AG04450 (cell line): ENCODE measurements around the gene INO80D. TPM values are rescaled to one million over a fixed set of nuclear protein-coding genes. Genes with fewer than 3 reads are reported as not detected.
A peak's percentile ranks its signal among the peaks of the same experiment; 100 is the strongest.

Experiments used
- CTCF ChIA-PET: fragments of 300-600, 350-600 bp; formaldehyde crosslinking; extraction: SDS; loops from one replicate; lab custom pipeline; 2022; ENCODE audit warnings: antibody characterized with exemption, inconsistent platforms; lab: Charles Lee
- POLR2A ChIA-PET: fragments of 350-600 bp; formaldehyde crosslinking; extraction: SDS; loops from one replicate; lab custom pipeline; 2021; ENCODE audit warnings: antibody characterized with exemption, inconsistent platforms; lab: Yijun Ruan, JAX
- DNase-seq: peaks from one replicate; pipeline ENCODE4 v3.0.0-alpha.2; 2011; ENCODE audit warnings: low read depth, low spot score
- H3K27ac ChIP-seq: one replicate; pipeline ENCODE4 v1.5.1; 2012; ENCODE audit warnings: low read depth, low read length, control low read depth
- H3K27me3 ChIP-seq: one replicate; pipeline ENCODE4 v1.6.0; 2012; ENCODE audit warnings: low read length; ENCODE audit not compliant: control insufficient read depth, insufficient read depth
- H3K4me3 ChIP-seq: 2 replicates; pipeline ENCODE4 v1.5.1; 2011; ENCODE audit warnings: mild to moderate bottlenecking, low read depth, low read length, control low read depth
- H3K9me3 ChIP-seq: 2 replicates; pipeline ENCODE4 v1.5.1; 2012; ENCODE audit warnings: low read length; ENCODE audit not compliant: control insufficient read depth, insufficient read depth
- polyA plus RNA-seq: library from polyadenylated mRNA; depleted of rRNA; stranded (reverse); fragments of >200 nt; gene quantifications from 2 replicates; pipeline ENCODE4 v1.2.3, GENCODE V29; 2011
- TF ChIP-seq, protein P1 (sequence below): IDR thresholded peaks from 2 replicates; pipeline ENCODE4 v1.5.1; 2011; ENCODE audit warnings: low read depth, low read length, control low read depth, inconsistent platforms

Gene INO80D
- polyA plus RNA-seq, 1 experiment: 3.4 TPM

DNA sequence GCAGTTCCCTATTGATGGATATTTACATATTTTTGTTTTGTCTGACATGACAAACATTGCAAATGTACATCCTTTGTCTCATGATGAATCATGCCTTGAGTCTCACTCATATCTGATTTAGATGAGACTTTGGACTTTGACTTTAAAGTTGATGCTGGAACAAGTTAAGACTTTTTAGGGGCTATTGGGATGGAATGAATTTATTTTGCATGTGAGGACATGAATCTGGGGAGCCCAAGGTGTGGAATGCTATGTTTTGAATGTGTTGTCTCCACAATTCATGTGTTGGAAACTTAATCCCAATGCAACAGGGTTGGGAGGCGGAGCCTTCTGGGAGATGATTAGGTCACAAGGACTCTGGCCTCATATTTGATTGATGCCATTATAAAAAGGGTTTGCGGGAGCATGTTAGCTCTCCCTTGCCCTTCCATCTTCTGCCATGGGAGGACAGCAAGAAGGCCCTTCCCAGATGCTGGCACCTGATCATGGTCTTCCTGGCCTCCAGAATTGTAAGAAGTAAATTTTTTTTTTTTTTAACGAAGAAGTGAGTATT is 29.1 kb upstream of the INO80D start:
- H3K9me3 ChIP-seq: peaks cover 3% of the 10 kb centered on the region
- H3K4me3 ChIP-seq: no peak overlapping the region
- TF ChIP-seq, protein P1, sequence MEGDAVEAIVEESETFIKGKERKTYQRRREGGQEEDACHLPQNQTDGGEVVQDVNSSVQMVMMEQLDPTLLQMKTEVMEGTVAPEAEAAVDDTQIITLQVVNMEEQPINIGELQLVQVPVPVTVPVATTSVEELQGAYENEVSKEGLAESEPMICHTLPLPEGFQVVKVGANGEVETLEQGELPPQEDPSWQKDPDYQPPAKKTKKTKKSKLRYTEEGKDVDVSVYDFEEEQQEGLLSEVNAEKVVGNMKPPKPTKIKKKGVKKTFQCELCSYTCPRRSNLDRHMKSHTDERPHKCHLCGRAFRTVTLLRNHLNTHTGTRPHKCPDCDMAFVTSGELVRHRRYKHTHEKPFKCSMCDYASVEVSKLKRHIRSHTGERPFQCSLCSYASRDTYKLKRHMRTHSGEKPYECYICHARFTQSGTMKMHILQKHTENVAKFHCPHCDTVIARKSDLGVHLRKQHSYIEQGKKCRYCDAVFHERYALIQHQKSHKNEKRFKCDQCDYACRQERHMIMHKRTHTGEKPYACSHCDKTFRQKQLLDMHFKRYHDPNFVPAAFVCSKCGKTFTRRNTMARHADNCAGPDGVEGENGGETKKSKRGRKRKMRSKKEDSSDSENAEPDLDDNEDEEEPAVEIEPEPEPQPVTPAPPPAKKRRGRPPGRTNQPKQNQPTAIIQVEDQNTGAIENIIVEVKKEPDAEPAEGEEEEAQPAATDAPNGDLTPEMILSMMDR: no peak
- H3K27ac ChIP-seq: no peak overlapping the region
- ChIA-PET CTCF (no interaction called here), POLR2A (no interaction called here)
- DNase-seq: no peak
- no peaks in the 10 kb centered on the region for H3K27me3 ChIP-seq

DNA sequence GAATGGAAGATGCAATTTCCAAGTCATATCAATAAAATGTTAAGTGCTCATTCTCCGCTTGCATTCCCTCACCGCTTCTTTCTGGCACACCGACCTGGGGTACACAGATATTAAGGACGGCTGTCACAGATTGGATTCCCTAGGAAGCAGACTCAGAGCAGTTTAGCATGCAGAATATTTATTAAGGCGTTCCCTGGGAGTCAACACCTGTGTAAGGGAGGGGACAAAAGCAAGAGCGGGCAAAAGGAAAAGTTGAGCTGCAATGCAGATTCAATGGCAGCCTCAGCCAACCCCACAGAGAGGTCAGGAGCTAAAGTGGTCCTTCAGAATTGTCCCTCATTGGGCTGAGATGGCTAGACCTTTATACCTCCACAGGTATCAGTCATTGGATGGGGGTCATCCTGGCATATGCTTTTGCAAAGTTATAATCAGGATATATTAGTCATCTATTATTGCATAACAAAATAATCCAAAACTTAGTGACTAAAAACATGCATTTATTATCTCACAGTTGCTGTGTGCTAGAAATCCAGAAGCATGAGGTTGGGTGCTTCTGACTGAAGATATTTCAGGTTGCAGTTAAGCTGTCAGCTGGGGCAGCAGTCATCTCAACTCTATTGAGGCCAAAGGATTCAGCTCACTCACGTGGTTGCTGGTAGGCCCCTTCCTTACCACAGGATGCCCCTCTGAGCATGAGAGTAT is 27.0 kb upstream of the INO80D start:
- Histone ChIP-seq H3K4me3 (no peak overlapping the region), H3K27me3 (no peaks in the 10 kb centered on the region), H3K9me3 (peaks cover 3% of the 10 kb centered on the region), H3K27ac (no peak overlapping the region)
- POLR2A ChIA-PET: interaction anchor here (0.6 kb wide), 1 partner anchor 1128 kb away, joined by 3 read pairs; no protein-coding TSS in a partner anchor
- CTCF ChIA-PET: no interaction called here
- TF ChIP-seq, protein P1: no peak
- DNase-seq: no peak

- no peaks in the 10 kb centered on the region for H3K27me3 ChIP-seq
- CTCF ChIA-PET: no interaction called here
- POLR2A ChIA-PET: no interaction called here
- TF ChIP-seq, protein P1: no peak
- H3K27ac ChIP-seq: no peak overlapping the region
- no peak for DNase-seq
- no peak overlapping the region for H3K4me3 ChIP-seq
- peaks cover 3% of the 10 kb centered on the region for H3K9me3 ChIP-seq
These were observed 26.1 kb upstream of the INO80D start for GRCh38 chr2:206112108-206112507.

DNA sequence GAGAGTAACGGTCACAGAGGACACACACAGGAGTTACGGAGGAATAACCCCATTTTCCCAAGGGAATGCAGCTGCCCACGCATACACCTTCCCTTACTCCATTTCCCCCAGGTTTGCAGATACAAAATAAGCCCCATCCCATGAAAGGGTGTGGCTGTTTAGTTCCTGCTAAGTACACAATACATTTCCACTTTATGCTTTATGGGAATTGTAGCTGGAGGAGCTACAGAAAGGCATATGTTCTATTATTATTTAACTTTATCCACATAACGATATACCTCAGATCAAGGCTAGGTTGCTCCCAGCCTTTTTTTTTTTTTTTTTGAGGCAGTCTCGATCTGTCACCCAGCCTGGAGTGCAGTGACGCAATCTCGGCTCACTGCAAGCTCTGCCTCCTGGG is 22.7 kb upstream of the INO80D start:
- TF ChIP-seq, protein P1: no peak
- H3K27ac ChIP-seq: no peak overlapping the region
- CTCF ChIA-PET: no interaction called here
- no peak for DNase-seq
- POLR2A ChIA-PET: interaction anchor here (0.6 kb wide), 2 partner anchors 12 to 50 kb away, joined by 3 to 5 read pairs; partner anchors contain the start of gene NDUFS1
- no peak overlapping the region for H3K4me3 ChIP-seq
- H3K27me3 ChIP-seq: no peaks in the 10 kb centered on the region
- peaks cover 8% of the 10 kb centered on the region for H3K9me3 ChIP-seq

DNA sequence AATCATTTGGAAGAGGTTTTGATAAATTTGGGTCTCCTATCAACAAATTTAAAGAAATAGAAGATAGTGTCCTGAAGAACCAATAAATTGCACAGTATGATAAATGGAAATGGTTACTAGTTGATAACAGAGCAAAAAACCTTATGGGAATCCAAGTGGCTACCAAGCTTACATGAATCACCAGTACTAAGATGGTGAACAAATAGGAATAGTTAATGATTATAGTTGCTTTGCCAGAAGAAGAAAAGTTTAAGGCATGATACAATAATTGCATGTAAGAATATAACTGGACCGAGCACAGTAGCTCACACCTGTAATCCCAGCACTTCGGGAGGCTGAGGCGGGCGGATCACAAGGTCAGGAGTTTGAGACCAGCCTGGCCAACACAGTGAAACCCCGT is 19.6 kb upstream of the INO80D start:
- TF ChIP-seq, protein P1: no peak
- ChIA-PET POLR2A (interaction anchor here (0.8 kb wide), 1 partner anchor 169 kb away, joined by 3 read pairs; the partner anchor contains the start of gene ZDBF2), CTCF (interaction anchor here (1.0 kb wide), 1 partner anchor 9 kb away, joined by 4 read pairs; no protein-coding TSS in a partner anchor)
- Histone ChIP-seq H3K27ac (peak overlapping the region; percentile 84), H3K9me3 (peaks cover 5% of the 10 kb centered on the region; the same call in 1 of the 2 replicates), H3K4me3 (no peak overlapping the region), H3K27me3 (no peaks in the 10 kb centered on the region)
- DNase-seq: no peak
